GM21529 (cell line): ENCODE data around the gene TMEM187.
A peak's percentile ranks its signal among the peaks of the same experiment; 100 is the strongest.

Source experiments
- ATAC-seq: cut with Tn5 transposase; IDR thresholded peaks from one replicate; pipeline ENCODE4 v1.9.1; 2021; ENCODE audit not compliant: unreplicated experiment

Gene TMEM187

DNA sequence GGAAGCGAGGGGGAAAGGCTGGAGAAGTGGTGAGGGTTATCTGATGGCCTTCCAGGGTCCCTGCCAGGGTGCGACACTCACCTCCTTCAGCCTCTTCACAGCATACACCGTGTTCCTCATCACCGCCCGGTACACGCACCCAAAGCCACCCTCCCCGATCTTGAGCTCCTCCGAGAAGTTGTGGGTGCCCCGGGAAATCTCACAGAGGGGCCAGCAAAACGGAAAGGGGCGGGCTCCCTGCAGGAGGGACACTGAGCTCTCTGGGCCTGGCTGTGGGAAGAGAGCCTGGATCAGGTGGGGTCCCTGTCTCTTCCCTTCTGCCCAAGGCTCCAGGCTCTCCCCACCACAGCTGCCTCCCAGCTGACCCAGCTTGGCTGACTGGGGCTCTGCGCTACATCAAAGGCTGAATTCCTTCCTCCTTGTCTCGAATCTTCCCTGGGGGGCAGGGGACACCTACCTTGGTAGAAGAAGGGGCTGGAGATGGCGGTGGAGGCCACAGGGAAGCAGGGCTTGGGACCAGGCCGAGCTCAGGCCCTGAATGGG lies 46.0 kb downstream of the TMEM187 start:
- no peak for ATAC-seq

DNA sequence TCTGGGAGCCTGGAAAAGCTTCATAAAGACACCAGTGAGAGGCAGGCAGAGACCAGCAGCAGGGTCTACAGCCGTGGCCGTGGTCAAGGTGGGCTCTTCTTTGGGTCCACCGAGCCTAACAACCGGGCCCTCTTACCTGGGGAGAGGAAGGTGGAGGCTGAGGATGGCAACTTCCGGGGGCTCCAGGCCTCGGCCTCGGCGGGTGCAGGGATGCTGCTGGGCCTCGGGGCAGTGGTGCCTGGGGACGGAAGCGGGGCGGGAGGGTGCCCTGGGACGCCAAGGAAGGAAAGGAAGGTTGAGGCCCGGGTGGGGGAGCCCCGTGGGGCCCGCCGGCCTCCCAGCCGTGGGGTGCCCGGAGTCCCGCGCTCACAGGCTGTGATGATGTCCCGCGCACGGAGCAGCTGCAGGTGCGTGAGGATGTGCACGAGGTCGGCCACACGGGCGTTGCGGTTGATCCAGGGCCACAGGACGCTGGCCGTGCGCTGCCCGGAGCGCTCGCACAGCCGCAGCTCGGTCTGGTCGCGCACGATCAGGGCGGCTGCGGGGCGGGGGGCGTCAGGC lies 46.6 kb downstream of the TMEM187 start:
- ATAC-seq, result peak; percentile 11

DNA sequence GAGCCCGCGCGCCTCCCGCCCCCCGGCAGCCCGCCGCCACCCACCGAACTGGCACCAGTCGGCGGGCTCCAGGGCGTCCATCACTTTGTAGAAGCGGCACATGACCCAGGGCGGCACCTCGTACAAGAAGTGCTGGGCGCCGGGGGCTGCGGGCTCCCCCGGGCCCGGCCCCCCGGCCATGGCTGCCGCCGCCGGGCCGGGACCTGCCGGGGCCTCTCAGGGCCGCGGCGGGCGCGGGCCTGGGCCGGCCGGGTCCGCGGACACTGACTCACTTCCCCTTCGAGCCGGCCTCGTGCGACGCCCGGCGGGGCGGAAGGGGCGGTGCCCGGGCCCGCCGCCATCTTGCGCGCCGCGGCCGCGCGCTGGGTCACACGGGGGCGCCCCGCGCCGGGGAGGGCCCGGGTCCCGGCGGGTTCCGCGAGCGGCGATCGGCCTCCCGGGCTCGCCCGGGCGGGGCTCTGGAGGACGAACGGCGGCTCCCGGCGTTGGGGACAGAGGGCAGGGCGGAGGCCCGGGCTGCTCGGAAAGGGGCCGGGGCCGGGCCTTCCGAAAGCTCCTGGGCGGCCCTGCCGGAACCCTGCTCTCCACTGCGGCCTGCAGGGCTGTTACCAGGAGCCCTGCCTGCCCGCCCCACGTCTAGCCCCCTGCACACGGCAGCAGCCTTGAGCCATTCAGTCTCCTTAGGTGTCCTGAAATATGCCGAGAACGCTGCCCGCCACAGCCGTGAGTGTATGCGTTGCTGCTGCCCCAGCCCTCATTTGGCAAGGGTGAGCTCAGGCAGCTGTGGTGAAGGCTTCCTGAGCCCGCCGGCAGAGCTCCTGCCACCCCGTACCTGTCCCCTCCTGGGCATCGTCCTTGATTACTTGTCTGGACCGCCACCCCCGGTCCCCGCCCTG lies 47.3 kb downstream of the TMEM187 start, which contains the start of gene IRAK1:
TSS of gene IRAK1 (minus strand) at position 270 of the 896 bp plus-strand sequence. CDS start at position 180, 90 bp downstream.
- ATAC-seq, result peak; percentile 55

DNA sequence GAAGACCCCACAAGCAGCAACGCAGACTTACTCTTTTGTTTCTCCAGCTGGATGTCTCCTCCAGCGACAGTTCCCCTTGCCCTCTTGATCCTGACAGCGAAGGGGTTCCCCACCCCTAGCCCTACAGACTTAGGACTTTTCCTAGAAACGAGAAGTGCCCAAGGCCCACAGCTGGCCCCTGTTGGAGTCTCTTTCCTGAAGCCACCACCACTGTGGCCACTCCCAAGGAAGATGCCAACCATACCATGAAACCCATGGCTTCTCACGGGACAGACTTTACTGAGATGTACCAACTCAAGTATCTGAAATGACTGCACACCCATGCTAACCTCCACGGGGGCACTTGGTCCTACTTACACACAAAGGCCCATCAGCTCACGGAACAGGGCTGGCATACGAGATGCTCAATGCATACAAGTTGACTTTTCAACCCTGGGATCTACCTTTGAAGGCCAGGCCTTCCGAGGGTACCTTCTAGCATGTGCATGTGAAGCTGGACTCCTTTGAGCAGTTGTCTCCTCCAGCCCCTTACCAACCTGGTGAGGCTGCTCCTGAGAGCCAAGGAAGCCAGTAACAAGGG lies 48.1 kb downstream of the TMEM187 start:
- no peak for ATAC-seq

DNA sequence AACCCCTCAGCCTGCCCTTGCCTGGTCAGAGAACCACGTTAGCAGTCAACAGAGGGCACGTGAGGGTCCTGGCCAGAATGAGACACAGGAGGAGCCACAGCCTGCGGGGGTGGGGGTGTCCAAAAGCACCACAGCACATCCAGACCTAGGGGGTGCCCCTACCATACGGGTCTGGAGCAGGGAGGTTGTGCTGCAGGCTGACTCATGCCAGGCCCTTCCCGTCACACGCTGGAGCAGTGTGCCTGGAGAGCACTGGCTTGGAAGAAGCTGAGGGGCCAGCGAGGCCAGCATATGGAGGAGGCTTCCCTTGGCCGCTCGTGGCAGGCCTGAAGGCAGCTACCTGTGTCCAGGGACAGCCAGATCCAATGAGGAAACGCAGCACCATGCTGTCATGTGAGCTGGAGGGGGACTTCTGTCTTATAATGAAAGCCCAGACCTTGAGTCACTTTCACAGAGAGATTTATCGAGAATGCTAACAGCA lies 48.6 kb downstream of the TMEM187 start:
- ATAC-seq, result no peak

DNA sequence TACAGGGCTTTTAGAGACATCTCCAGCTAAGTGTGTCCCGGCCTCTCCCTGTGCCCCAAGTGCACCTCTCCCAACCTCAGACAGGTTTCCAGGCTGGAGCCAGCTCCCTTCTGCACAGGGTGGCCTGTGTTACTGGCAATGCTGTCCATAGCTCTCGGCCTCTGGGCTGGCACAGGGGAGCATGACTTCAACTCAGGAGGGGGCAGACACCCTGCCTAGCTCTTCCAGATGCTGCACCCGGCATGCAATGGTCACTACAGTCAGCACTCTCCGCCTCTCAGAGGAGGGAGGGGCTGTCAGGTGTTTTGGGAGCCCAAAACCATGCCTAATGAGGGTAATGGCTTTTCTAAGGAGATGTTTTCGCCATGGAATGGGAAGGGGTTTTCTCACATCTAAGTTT lies 49.6 kb downstream of the TMEM187 start:
- no peak for ATAC-seq

DNA sequence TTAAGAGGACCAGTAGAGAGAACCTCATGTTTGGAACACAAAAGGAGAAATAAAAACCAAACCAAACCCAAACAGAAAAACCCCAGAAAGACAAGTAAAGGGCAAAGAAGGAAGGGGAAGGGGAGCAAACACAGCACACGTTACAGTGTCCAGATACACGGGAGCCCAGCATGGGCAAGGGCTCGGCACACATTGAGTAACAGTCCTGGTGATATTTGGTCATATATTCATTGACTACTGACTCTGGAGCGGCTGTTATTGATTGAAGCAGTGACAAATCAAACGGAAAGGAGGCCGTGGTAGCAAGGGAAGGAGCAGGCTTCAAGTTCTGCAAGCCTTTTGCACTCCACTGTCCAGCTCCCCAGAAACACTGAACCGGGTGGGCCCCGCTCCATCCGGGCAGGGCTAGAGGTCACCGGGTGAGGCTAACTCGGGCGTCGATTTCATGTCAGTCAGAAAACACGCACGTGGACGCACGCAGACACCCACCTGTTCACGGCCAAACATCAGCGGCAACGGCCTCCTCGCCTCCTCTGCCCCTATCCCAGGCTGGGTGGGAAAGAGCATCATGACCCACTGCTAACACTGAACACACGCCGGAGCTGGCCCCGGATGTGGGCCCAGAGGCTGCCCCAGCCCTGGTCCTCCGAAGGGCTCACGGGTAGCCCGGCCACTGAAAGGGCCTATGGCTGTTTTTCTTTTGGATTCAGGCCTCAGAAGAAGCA lies 50.9 kb downstream of the TMEM187 start:
- ATAC-seq, result no peak

DNA sequence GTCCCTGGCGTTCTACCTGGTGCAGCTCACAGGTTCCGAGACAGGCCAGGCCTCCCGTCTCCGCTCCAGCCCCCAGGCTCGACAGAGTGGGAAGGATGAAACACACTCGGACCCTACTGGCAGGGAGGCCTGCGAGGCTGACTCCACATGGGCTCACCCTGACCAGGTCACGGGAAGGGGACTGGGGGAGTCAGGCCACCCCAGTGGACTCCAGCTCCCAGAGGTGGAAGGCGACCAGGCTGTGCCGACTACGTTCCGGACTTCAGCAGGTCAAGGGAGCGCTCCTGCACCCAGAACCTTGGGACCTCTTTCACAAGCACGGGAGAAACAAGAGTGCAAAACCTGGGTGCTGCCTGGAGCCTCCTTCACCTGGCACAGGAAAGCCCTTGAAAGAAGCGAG lies 51.7 kb downstream of the TMEM187 start:
- ATAC-seq, result no peak

DNA sequence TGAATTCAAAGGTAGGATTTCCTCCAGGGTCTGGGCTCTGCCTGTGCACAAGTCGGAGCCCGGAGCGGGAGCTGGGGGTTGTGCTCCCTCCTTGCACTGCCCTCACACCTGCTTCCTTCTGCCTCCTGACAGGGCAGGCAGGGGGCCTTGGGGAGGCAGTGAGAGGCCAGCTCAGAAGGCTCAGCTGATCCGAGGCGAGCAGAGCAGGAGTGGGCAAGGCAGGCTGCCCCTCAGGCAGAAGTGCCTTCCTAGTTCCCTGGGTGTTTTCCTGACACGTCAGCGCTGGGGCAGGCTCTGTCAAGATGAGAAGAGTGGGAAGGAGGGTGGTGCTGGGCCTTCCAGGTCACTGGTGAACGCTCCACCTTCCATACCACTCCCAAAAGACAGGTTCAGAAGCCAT lies 52.7 kb downstream of the TMEM187 start:
- ATAC-seq, result no peak

DNA sequence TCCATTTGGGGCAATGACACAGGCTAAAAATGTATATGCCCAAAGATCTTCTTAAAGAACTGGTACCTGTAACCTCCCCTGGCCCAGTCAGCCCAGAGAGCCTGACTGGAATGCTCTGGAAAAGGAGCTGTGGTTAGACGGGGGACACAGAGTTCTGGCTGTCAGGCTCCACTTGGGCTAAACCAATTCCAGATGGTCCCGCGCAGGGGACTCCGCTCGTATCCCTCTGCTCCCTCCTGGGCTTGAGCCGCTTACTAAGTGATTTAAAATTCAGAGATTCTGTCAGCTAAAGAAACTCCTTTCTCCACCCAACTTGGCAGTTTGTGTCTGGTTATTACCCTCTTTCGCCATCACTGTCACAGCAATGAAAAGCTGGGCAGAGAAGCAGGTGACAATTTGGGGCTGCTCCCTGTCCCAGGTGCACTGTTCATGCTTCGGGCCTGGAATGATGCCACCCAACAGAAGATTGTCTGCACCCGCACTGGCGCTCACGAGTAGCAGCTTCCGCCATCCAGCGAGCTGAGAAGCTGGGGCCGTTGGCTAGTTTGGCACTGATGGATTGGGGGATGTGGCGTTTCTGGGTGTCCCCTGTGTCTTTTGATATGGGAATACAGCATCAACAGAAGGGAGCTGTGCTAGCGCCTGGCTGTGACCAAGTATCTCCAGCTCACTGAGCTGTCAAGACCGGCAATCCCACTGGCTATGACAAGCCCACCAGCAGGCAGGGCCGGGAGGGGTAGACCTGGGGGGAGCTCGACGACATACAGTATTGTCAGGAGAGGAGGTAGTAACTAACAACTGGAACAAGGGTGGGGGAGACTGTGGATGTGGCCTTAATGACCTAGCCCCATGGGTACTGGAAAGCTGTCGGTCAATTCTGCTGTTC lies 53.8 kb downstream of the TMEM187 start:
- no peak for ATAC-seq

DNA sequence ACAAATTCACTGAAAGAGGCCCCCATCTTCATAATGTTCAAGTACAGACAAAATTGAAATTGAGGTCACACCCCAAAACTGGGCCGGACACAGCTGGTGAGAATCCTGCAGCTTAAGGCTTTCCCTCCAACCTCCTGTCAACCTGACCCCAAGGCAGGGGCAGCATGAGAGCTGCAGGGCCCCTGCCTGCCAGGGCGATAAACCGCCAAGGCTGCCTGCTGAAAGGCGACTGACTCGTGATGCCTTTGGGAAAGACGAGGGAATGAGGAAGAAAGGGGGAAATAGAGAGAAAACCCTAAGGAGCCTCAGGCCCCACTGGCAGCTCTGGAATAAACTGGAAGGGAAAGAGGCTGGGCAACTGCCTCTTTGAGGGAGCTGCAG lies 54.5 kb downstream of the TMEM187 start:
- no peak for ATAC-seq

DNA sequence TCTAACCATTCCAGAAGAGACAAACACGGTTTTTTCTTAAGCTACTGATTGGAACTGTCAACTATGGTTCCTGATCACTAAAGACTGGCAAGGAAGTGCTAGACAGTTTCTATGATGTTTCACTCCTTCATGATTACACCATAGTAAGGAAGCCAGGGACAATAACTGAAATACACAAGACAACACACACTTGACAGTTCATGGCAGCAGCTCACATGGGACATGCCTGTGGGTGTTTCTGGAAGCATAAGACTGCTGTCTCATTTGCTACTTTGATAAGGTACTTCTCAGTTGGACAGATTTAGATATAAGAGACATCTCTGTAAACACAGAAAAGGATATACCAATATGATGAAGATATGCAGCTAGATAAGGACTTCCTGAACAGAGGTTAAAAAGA lies 55.4 kb downstream of the TMEM187 start:
- no peak for ATAC-seq

DNA sequence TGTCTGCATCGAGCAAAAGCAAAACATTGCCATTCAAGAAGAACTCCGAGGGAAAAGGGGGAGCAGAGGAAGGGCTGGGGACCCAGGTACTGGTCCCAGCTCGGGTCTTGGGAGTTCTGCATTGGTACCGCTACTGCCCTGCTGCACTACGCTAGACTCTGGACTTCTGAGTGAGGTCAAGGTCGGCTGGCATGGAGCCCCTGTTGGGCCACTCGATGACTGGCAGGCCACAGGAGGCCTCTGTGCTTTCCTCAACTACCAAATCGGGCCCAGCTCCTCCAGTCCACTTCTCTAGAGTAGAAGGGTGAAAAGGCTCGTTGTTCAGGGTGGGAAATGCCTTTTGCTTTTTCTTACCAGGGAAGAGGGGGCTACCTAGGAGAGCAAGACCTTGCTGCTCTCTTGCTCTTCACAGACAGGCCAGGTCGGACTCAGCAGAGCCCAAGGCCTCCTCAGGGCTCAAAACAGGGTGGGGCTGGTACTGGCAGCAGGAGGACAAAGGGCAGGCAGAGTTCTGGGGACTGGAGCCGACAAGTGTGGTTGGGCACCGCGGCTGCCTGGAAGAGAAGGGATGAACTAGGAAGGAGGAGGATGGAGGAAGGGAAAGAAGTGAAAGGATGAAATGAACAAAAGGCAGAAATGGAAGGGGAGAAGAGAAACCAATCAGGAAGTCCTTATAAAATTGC lies 56.1 kb downstream of the TMEM187 start:
- ATAC-seq, result no peak

DNA sequence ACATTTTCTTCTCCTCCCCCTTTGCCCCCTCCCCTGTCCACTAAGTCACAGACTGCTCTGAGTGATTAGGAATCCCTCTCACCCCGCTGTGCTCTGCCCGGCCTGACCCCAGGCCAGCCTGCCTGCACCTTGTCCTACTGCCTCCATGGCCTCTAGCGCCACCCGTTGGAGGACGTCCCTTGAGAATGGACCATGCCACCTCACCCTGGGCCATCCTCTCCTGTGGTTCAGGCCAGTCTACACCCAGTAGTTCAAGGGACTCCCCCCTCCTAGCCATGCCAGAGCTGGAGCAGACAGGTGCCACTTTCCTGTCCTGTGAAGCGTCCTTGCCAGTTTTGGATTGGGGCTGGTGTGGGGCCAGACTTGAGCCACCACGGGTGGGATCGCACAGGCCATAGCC lies 56.9 kb downstream of the TMEM187 start:
- ATAC-seq, result no peak

DNA sequence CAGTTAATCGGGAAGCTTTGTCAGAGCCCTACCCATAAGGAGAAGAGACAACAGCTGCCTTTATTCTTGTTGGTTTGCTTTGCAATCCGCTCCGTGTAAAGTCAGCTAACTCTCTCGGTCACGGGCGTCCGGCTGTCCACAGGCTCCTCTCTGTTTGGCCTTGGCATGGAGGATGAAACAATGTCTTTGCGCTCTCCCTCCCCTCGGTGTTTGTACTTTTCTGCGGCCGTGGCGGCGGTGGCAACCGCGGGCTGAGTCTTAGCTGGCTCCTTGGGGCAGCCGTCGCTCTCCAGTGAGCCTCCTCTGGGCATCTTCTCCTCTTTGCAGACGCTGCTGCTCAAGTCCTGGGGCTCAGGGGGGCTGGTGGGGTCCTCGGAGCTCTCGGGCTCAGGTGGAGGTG lies 57.7 kb downstream of the TMEM187 start:
- no peak for ATAC-seq

DNA sequence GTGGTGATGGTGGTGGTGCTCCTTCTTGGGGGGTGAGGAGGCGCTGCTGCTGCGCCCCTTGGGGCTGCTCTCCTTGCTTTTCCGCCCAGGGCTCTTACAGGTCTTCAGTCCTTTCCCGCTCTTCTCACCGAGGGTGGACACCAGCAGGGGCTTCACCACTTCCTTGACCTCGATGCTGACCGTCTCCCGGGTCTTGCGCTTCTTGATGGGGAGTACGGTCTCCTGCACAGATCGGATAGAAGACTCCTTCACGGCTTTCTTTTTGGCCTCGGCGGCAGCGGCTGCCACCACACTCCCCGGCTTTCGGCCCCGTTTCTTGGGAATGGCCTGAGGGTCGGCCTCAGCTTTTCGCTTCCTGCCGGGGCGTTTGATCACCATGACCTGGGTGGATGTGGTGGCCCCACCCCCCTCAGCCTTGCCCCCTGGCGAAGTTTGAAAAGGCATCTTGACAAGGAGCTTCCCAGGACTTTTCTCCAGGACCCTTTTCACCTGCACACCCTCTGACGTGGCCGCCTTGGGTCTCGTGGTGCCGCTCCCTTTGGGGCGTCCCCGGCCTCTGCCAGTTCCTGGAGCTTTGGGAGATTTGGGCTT lies 58.3 kb downstream of the TMEM187 start:
- ATAC-seq, result no peak

DNA sequence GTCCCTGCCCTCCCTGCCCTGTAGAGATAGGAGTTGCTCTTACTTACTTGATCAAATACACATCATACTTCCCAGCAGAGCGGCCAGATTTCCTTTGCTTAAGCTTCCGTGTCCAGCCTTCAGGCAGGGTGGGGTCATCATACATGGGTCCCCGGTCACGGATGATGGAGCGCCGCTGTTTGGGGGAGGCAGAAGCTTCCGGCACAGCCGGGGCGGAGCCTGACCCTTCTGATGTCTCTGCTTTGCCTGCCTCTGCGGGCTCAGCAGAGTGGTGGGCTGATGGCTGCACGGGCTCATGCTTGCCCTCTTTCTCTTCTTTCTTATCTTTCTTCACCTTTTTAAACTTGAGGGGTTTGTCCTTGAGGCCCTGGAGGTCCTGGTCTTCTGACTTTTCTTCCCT lies 59.6 kb downstream of the TMEM187 start:
- no peak for ATAC-seq

DNA sequence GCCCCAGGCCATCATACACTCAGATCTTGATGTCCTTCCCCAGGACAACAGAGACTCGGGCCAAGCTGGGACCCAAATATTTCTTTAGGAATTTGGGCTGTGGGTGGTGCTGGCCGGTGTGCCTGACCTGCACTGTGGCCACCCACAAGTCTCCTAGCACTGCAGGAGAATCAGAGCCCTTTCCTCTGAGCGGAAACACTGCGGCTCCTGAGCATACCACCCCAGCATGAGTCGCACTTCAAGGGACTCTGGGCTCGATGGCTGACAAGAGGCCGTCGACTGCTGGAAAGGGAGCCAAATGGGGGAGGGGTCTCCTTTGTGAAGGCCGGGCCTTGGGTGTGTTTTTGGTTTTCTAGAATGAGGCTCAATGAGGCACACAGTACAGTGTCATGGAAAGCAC lies 60.1 kb downstream of the TMEM187 start:
- ATAC-seq, result no peak
